NCI-H1436 (cell line): Measurements from ENCODE around the gene ENTR1.
A peak's percentile ranks its signal among the peaks of the same experiment; 100 is the strongest.

ENCODE experiments used
- DNase-seq: peaks from one replicate; lab custom pipeline; 2025; lab: John Stamatoyannopoulos, UW

The ENTR1 gene

GRCh38 chr9:136361754-136362449, 48.5 kb downstream of the ENTR1 start:
- DNase-seq = no peak

DNA sequence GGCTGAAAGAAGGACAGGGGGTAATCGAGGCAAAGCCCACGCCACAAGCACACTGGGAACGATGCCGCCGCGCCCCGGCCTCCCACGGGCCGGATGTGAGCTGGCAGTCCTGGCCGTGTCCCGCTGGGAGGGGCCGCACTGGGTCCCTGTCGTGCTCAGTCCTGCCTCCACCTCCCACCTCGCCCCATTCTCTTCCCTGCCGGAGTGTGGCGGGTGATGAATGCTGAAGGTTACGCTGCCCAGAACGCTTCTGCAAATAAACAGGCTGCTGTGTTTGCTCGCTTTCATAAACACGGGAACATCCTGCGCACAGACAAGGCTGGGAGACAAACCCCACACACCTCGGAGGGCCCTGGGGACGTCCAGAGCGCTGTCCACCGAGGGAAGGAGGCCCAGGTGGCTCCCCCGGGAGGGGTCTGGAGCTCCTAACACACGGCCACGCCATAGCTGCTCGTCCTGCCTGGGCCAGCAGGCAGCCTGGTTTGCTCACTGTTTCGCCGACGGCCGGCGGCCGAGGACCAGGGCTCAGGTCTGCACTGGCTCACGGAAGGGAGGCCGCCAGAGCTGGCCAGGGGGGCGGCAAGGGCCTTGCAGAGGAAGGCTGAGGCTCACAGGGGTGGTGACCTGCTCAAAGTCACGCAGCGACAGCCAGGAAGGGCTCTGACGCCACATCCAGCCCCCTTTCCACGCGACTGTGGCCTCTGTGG, 49.2 kb downstream of the ENTR1 start:
- no peak for DNase-seq

DNA sequence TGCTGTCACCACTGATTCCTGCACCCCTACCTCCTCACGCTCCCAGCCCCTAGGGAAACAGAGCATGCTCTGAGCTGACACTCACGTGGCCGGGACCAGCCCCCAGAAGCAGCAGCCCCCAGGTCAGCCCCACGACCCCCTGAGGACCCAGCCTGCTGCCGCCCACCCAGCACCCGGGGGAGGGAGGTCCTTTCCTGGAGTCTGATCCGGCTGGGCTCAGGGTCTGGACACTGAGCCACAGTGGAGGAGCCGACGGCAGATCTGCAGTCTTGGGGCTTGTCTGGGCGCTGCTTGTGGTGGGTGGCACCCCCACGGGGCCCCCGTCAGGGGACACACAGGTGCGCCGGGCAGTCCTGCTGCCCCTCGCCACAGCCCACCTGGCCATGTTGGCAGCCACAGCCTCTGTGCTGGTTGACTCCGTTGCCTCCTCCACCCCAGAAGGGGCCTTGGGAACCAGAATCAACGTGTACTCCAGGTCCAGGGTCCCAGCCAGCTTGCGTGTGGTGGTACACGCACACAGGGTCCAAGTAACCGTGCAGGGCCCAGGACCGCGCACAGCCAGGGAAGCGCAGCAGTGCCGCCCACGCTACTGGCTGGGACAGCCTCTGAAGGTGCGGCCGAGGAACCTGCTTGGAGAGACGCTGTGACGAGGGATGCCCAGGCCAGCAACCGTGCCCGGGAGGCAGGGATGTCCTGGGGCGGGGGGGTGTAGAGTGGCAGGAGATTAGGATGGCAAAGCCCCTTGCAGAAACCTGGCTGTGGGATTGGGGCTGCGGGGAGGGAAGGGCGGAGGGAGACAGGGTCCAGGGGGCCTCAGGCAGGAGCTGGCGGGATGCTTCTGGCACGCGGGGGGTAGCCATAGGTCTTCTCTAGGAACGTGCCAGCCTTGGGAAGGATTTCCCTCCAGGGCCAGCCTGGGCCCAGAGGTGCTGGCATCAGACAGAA, 50.4 kb downstream of the ENTR1 start:
- DNase-seq = no peak

GRCh38 chr9:136358888-136359287, 51.5 kb downstream of the ENTR1 start:
- DNase-seq = no peak

DNA sequence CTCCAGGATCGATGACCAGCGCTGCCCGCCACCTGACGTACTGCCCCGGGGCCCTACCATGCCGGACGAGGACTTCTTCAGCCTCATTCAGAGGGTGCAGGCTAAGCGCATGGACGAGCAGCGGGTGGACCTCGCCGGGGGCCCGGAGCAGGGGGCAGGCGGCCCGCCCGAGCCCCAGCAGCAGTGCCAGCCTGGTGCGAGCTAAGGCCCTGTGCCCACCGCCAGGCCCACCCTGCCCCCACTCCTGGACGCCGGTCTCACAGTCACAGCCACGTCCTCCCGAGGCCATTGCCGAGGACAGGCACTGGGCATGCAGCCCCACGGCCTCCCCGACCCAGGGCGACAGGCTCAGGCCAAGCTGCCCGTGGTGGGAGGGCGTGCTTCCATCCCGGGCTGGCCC, 52.4 kb downstream of the ENTR1 start:
- no peak for DNase-seq

DNA sequence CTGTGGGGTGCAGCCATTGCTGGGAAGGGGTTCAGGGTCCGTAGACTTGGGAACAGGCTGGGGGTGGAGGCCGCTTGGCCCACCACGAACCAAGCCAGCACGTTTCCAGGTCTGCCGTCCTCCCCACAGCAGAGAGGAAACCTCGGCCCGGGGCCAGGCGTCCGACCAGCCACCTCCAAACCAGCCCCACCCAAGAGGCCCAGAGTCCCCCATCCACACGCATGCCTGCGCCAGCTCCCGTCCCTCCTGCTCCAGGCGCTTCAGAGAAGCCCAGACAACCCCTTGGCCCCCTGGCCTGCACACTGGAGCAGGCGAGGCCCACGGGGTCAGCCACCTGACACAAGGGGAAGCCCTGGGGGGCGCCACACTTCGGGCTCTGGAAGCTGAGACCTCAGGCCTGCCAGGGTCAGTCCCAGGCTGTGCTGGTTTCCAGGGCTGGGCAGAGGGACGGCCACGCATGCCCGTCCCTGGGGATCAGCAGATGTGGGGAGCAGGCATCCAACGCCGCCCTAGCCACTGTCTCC, 53.1 kb downstream of the ENTR1 start:
- DNase-seq = no peak

DNA sequence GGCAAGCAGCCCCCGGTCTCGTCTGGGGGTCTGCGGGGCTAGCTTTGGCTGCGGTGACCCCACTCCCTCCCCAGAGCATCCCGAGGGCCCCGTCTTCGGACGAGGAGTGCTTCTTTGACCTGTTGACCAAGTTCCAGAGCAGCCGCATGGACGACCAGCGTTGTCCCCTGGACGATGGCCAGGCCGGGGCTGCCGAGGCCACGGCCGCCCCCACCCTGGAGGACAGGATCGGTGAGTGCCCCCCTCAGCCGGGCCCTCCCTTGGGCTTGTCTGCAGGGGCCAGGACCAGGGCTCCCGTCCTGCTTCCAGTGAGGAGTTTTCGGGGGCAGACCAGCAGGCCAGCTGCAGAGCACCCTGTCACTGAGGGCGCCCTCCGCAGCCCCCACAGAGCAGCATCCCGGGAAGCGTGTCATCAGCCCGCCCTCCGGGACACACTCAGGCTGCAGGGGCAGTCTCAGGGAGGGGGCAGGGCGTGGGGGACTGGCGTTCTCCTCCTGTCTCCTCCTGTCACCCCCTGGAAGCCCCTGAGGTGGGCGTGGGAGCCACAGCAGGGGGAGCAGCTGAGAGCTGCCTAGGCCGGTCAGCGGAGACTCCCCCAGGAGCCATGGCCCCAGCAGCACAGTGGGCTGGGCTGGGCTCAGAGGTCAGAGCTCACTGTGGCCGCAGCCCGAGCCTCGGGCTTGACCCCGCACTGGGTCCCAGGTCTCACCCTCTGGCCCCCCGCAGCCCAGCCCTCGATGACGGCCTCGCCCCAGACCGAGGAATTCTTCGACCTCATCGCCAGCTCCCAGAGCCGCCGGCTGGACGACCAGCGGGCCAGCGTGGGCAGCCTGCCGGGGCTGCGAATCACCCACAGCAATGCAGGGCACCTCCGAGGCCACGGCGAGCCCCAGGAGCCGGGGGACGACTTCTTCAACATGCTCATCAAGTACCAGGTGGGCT, 54.5 kb downstream of the ENTR1 start:
- DNase-seq = no peak

- no peak for DNase-seq
Measured at GRCh38 chr9:136354592-136355085, 55.8 kb downstream of the ENTR1 start.

DNA sequence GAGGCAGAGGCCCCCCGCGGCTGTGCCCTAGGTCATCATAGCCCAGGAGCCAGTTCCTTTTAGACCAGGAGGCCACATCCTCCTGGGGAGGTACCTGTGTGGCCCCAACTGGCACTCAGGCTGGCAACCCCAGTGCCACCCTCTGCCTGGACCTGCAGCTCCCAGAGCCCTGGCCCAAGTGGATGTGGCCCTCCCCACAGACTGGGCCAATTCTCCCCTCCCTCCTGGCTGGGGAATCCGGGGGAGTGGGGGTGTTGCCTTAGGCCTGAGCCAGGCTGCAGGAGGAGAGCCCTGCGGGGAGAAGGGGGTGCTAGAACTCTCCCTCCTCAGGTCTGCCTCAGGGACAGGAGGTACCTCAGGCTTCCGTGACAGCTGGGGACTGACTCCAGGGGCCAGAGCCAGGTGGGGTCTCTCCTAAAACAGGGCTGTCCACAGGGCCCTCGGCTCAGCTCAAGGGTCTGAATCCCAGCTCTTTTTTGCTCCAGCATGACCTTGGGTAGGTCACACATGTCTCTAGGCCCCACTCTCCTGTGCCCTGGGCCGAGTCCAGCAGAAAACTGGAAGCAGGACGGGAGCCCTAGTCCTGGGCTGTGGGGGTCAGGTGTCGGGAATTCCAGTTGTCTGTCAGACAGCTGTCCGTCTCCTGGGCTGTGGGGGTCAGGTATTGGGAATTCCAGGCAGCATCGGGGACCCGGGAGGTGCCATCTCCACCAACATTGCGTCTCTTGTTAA, 56.5 kb downstream of the ENTR1 start:
- no peak for DNase-seq

- no peak for DNase-seq
Measured at GRCh38 chr9:136353088-136353487, 57.3 kb downstream of the ENTR1 start.

- peak; percentile 60 for DNase-seq
Measured at GRCh38 chr9:136352682-136353081, 57.7 kb downstream of the ENTR1 start.
